ENCODE results near the gene C1QL4. TPM values are rescaled to one million over a fixed set of nuclear protein-coding genes. Genes with fewer than 3 reads are reported as not detected.

The C1QL4 gene
- total RNA-seq, 4 donors from 2014 or later = not detected

GRCh38 chr12:49342914-49343731 lies 6.1 kb upstream of the C1QL4 start:
- peaks cover 0 to 25% of the 10 kb centered on the region in 2 donors for H3K27me3 ChIP-seq
- no peak for TF ChIP-seq POLR2A (IDR thresholded peaks at IDR 0.05)
- TF ChIP-seq CTCF (IDR thresholded peaks at IDR 0.05) = no peak
- H3K36me3 ChIP-seq = no peaks in the 10 kb centered on the region
- no peaks in the 10 kb centered on the region for H3K9me3 ChIP-seq
- H3K4me1 ChIP-seq = peaks cover 7 to 66% (median 48%) of the 10 kb centered on the region in 4 donors
- no peak overlapping the region for H3K27ac ChIP-seq
- DNase-seq = no peak
- H3K4me3 ChIP-seq = peak overlapping the region; percentile 28 to 52 (median 48)

GRCh38 chr12:49342066-49342913 lies 5.3 kb upstream of the C1QL4 start:
- no peaks in the 10 kb centered on the region for H3K9me3 ChIP-seq
- TF ChIP-seq CTCF (IDR thresholded peaks at IDR 0.05) (peak in 5 of 6 experiments; percentile 69 to 87 (median 81)), POLR2A (IDR thresholded peaks at IDR 0.05) (no peak)
- peak; percentile 68 to 90 (median 84) for DNase-seq
- peaks cover 0 to 22% of the 10 kb centered on the region in 2 donors for H3K27me3 ChIP-seq
- H3K36me3 ChIP-seq = no peaks in the 10 kb centered on the region
- peak overlapping the region; percentile 28 to 52 (median 48) for H3K4me3 ChIP-seq
- peaks cover 7 to 60% (median 43%) of the 10 kb centered on the region in 4 donors for H3K4me1 ChIP-seq
- peak overlapping the region in 1 of 4 donors; percentile 48 for H3K27ac ChIP-seq

- DNase-seq = no peak
- peaks cover 7 to 60% (median 43%) of the 10 kb centered on the region in 4 donors for H3K4me1 ChIP-seq
Measured at GRCh38 chr12:49341777-49342065, 4.7 kb upstream of the C1QL4 start.

GRCh38 chr12:49340971-49341776 lies 4.2 kb upstream of the C1QL4 start:
- peaks cover 7 to 60% (median 41%) of the 10 kb centered on the region in 4 donors for H3K4me1 ChIP-seq
- peak in 1 of 3 donors; percentile 33 for DNase-seq

More at GRCh38 chr12:49341777-49342065, 4.7 kb upstream of the C1QL4 start:
- TF ChIP-seq CTCF (IDR thresholded peaks at IDR 0.05) (no peak), POLR2A (IDR thresholded peaks at IDR 0.05) (no peak)
- no peaks in the 10 kb centered on the region for H3K9me3 ChIP-seq
- H3K27me3 ChIP-seq = peaks cover 1 to 24% of the 10 kb centered on the region in 2 donors
- H3K36me3 ChIP-seq = no peaks in the 10 kb centered on the region
- H3K4me3 ChIP-seq = peak overlapping the region; percentile 28 to 52 (median 48)
- no peak overlapping the region for H3K27ac ChIP-seq

More at GRCh38 chr12:49340971-49341776, 4.2 kb upstream of the C1QL4 start:
- Histone ChIP-seq H3K27ac (no peak overlapping the region), H3K36me3 (no peaks in the 10 kb centered on the region), H3K9me3 (no peaks in the 10 kb centered on the region), H3K27me3 (peaks cover 5 to 24% of the 10 kb centered on the region in 2 donors), H3K4me3 (no peak overlapping the region)
- TF ChIP-seq CTCF (IDR thresholded peaks at IDR 0.05) = no peak
- no peak for TF ChIP-seq POLR2A (IDR thresholded peaks at IDR 0.05)

Data from Peyer's patch (tissue), 4 donors.